Lung (tissue), 12 donors: ENCODE results near the gene AUTS2. TPM values are rescaled to one million over a fixed set of nuclear protein-coding genes. Genes with fewer than 3 reads are reported as not detected.

Experiments
- ATAC-seq: fragments of 200-7000 bp; cut with Tn5 transposase; one replicate; pipeline ENCODE4 v1.9.1; 2020; ENCODE audit warnings: moderate number of reproducible peaks; ENCODE audit not compliant: insufficient read depth, low FRiP score
- DNase-seq, 3 donors: peaks; one replicate each; pipeline ENCODE4 v3.0.0-alpha.2; 2013 to 2017
- H3K27ac ChIP-seq, 2 donors: one replicate each; pipeline ENCODE4 v1.5.1; 2013; ENCODE audit warnings: mild to moderate bottlenecking in 2 of 2, moderate library complexity in 2 of 2, control low read depth in 1 of 2, inconsistent platforms in 1 of 2, low read depth in 1 of 2, low read length in 1 of 2
- H3K27me3 ChIP-seq, 3 donors: one replicate each; pipeline ENCODE4 v1.5.1; 2013; ENCODE audit warnings: low read length in 2 of 3; ENCODE audit not compliant: control insufficient read depth in 3 of 3, insufficient read depth in 3 of 3
- H3K36me3 ChIP-seq, 4 donors: one replicate each; pipeline ENCODE4 v1.5.1; 2013; ENCODE audit warnings: low read length in 4 of 4, mild to moderate bottlenecking in 1 of 4, moderate library complexity in 1 of 4; ENCODE audit not compliant: control insufficient read depth in 4 of 4, insufficient read depth in 4 of 4
- H3K4me1 ChIP-seq, 5 donors: one replicate each; pipeline ENCODE4 v1.5.1; 2013; ENCODE audit warnings: low read length in 5 of 5, mild to moderate bottlenecking in 2 of 5, moderate library complexity in 1 of 5; ENCODE audit not compliant: control insufficient read depth in 5 of 5, insufficient read depth in 5 of 5
- H3K4me3 ChIP-seq: one replicate; pipeline ENCODE4 v1.5.1; 2013; ENCODE audit warnings: mild to moderate bottlenecking, control low read depth, moderate library complexity
- H3K9ac ChIP-seq, 2 donors: one replicate each; pipeline ENCODE4 v1.5.1; 2013; ENCODE audit warnings: low read length in 2 of 2, control low read depth in 1 of 2; ENCODE audit not compliant: insufficient read depth in 1 of 2
- H3K9me3 ChIP-seq, 4 donors: one replicate each; pipeline ENCODE4 v1.5.1; 2013; ENCODE audit warnings: low read length in 3 of 4, mild to moderate bottlenecking in 1 of 4, moderate library complexity in 1 of 4; ENCODE audit not compliant: control insufficient read depth in 4 of 4, insufficient read depth in 3 of 4
- WGBS, 2 donors: extraction: QIAGEN DNeasy Blood & Tissue Kit; methylation state at CpG; one replicate each; pipeline ENCODE4 v1.1.7; 2013; 5-methylcytosine and 5-hydroxymethylcytosine counted together
- polyA plus RNA-seq, 2 donors: library from polyadenylated mRNA; stranded (reverse); fragments of 200-250 nt; gene quantifications; one replicate each; pipeline ENCODE4 v1.2.1, GENCODE V29; 2013
- total RNA-seq, 2 donors: library from RNA; depleted of rRNA in 1 of 2; stranded (reverse); fragments of >200 nt in 1 of 2; gene quantifications; one replicate each; pipeline ENCODE4 v1.2.1, GENCODE V29; 2014 to 2021
- TF ChIP-seq, protein P1 (sequence below): IDR thresholded peaks from 2 replicates; pipeline ENCODE4 v1.5.1; 2012; ENCODE audit warnings: mild to moderate bottlenecking; ENCODE audit errors: control extremely low read depth, extremely low read depth
- donor health status: control.
- donor health status: control.
- donor health status: Bipolar disorder and iron deficiency.
- donor health status: healthy.
- donor health status: DM: yes; HTN: yes; CAD: no.

Gene AUTS2
- total and polyA plus RNA-seq, 4 donors, result 11.8 to 115 (median 40.6) TPM

DNA sequence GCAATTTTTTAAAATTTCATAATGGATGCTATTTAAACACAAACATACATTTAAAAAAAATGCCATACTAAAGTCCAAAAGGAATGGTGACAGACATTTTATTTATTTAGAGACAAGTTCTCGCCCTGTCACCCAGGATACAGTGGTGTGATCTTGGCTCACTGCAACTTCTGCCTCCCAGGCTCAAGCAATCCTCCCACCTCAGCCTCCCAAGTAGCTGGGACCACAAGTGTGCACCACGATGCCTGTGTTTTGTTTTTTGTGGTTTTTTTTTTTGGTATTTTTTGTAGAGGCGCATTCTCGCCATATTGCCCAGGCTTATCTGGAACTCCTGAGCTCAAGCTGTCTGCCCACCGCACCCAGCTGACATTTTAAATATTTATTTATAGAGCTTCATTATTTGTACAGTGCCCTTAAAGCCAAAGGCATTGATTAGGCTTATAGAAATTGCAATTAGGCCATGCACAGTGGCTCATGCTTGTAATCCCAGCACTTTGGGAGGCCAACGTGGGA is 703.5 kb downstream of the AUTS2 start:
- Histone ChIP-seq H3K9ac (no peak overlapping the region), H3K4me3 (no peak overlapping the region), H3K4me1 (no peaks in the 10 kb centered on the region), H3K27me3 (no peaks in the 10 kb centered on the region), H3K9me3 (no peaks in the 10 kb centered on the region), H3K36me3 (no peaks in the 10 kb centered on the region), H3K27ac (no peak overlapping the region)
- DNase-seq (no peak), ATAC-seq (no peak)
- WGBS, 2 donors, result 69 to 77% methylated on average over 6 of the region's 6 CpGs
- TF ChIP-seq, protein P1, sequence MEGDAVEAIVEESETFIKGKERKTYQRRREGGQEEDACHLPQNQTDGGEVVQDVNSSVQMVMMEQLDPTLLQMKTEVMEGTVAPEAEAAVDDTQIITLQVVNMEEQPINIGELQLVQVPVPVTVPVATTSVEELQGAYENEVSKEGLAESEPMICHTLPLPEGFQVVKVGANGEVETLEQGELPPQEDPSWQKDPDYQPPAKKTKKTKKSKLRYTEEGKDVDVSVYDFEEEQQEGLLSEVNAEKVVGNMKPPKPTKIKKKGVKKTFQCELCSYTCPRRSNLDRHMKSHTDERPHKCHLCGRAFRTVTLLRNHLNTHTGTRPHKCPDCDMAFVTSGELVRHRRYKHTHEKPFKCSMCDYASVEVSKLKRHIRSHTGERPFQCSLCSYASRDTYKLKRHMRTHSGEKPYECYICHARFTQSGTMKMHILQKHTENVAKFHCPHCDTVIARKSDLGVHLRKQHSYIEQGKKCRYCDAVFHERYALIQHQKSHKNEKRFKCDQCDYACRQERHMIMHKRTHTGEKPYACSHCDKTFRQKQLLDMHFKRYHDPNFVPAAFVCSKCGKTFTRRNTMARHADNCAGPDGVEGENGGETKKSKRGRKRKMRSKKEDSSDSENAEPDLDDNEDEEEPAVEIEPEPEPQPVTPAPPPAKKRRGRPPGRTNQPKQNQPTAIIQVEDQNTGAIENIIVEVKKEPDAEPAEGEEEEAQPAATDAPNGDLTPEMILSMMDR, result no peak

DNA sequence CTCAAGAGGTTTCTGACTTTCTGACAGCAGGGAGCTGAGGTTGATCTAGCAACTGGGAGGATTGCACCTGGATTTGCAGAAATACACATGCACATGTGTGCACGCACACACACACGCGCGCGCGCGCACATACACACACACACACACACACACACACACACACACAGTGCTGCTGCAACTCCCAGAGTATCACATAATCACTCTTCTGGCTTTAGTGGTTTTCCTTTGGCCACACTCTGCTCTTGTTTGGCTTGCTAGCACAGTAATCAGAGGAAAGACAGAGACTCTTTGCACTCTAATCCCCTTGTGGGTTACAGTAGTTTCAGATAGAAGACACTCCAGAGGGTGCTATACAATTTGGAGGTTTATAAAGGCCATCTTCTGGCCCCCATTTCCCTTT is 705.0 kb downstream of the AUTS2 start:
- Histone ChIP-seq H3K9me3 (no peaks in the 10 kb centered on the region), H3K27me3 (no peaks in the 10 kb centered on the region), H3K4me1 (no peaks in the 10 kb centered on the region), H3K9ac (no peak overlapping the region), H3K27ac (no peak overlapping the region), H3K36me3 (no peaks in the 10 kb centered on the region), H3K4me3 (no peak overlapping the region)
- DNase-seq (no peak), ATAC-seq (no peak)
- 73 to 98% methylated on average over 7 of the region's 7 CpGs for WGBS, 2 donors
- TF ChIP-seq, protein P1, result no peak

DNA sequence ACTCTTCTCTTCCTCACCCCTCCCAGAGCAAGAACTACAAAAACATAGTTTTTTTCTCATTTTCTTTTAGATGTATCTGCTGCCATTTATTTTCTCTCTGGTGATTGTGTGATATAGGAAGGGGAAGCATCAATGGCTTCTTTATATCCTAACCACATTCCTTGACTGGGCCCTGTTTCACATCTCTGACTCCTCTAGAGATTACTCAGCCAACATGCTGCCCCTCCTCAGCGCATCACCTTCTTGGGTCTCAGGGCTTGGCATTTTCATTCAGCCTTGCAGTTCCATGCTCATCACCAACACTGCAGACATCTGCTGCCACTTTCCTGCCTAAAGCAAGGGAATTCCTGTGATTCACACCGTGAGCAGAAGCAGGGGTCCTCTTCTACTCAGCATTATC is 705.5 kb downstream of the AUTS2 start:
- TF ChIP-seq, protein P1, result no peak
- Histone ChIP-seq H3K4me1 (no peaks in the 10 kb centered on the region), H3K27ac (no peak overlapping the region), H3K9ac (no peak overlapping the region), H3K4me3 (no peak overlapping the region), H3K9me3 (no peaks in the 10 kb centered on the region), H3K36me3 (no peaks in the 10 kb centered on the region), H3K27me3 (no peaks in the 10 kb centered on the region)
- no peak for ATAC-seq
- WGBS, 2 donors, result 92 to 93% methylated on average over 2 of the region's 2 CpGs
- DNase-seq, result no peak

DNA sequence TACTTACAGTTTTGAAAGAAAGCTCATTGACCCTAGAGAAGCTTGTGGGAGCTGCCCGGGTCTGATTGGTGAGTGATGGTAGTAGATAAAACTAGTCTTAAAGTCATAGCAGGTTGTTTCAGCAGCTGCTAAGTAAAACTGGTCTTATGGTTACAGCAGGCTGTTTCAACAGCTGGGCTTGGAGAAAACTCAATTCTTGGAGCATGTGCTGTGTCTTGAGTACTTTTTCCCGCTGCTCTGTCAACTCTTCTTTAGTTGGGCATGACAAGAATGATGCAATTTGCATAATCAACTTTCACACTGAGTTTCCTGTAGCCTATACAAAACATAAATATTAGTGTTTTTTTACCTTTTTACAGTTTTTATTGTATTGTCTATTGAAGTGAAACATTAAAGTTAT is 707.9 kb downstream of the AUTS2 start:
- Histone ChIP-seq H3K4me1 (no peaks in the 10 kb centered on the region), H3K9ac (no peak overlapping the region), H3K36me3 (no peaks in the 10 kb centered on the region), H3K27me3 (no peaks in the 10 kb centered on the region), H3K27ac (no peak overlapping the region), H3K9me3 (no peaks in the 10 kb centered on the region), H3K4me3 (no peak overlapping the region)
- TF ChIP-seq, protein P1, result no peak
- DNase-seq (no peak), ATAC-seq (no peak)
- 85 to 86% methylated on average over 2 of the region's 2 CpGs for WGBS, 2 donors
